Colonic mucosa (tissue), 4 donors: ENCODE results near the gene MRPL52. TPM values are rescaled to one million over a fixed set of nuclear protein-coding genes. Genes with fewer than 3 reads are reported as not detected.
A peak's percentile ranks its signal among the peaks of the same experiment; 100 is the strongest.

ENCODE experiments used
- DNase-seq: peaks from one replicate; pipeline ENCODE4 v3.0.0-alpha.2; 2020
- H3K27ac ChIP-seq: fragments of 200-600 bp; one replicate; pipeline ENCODE4 v1.8.0; 2021
- H3K27me3 ChIP-seq: fragments of 200-600 bp; one replicate; pipeline ENCODE4 v1.8.0; 2021
- H3K36me3 ChIP-seq: fragments of 200-600 bp; one replicate; pipeline ENCODE4 v1.8.0; 2021
- H3K4me1 ChIP-seq: fragments of 200-600 bp; one replicate; pipeline ENCODE4 v1.8.0; 2021; ENCODE audit warnings: mild to moderate bottlenecking
- H3K4me3 ChIP-seq: fragments of 200-600 bp; one replicate; pipeline ENCODE4 v1.8.0; 2021
- H3K9ac ChIP-seq, 2 donors: one replicate each; pipeline ENCODE4 v1.7.0; 2013; ENCODE audit warnings: control low read depth in 2 of 2, low read depth in 2 of 2, low read length in 2 of 2
- H3K9me3 ChIP-seq: fragments of 200-600 bp; one replicate; pipeline ENCODE4 v1.8.0; 2021
- intact Hi-C: fragments of 100-400 bp; cut with DNase I; formaldehyde crosslinking; loops from one replicate; pipeline ENCODE4 v1.14.1; 2022
- total RNA-seq, 2 donors: library from RNA; stranded (reverse); fragmentation: NEBNext Ultra II Directional in 1 of 2; extraction: Animal tissue kit (Norgen Biotek cat#: 25700) in 1 of 2; gene quantifications; one replicate each; pipeline ENCODE4 v1.2.1, GENCODE V29; 2021
- TF ChIP-seq, protein P1 (sequence below): fragments of 200-600 bp; IDR thresholded peaks from one replicate; pipeline ENCODE4 v1.8.0; 2022; ENCODE audit warnings: antibody characterized with exemption, mild to moderate bottlenecking
- donor health status: healthy.
- donor health status: DM: no; HTN: no; CAD: no.
- donor health status: DM: no; HTN: no; CAD: no.

Gene MRPL52
- total RNA-seq, 2 donors from 2014 or later, result 79.1 to 156 TPM

- Histone ChIP-seq H3K4me1 (no peaks in the 10 kb centered on the region), H3K27ac (no peak overlapping the region), H3K27me3 (no peaks in the 10 kb centered on the region), H3K9me3 (no peaks in the 10 kb centered on the region), H3K36me3 (no peaks in the 10 kb centered on the region), H3K9ac (peak overlapping the region; percentile 85 to 91), H3K4me3 (peak overlapping the region; percentile 83)
- TF ChIP-seq, protein P1, sequence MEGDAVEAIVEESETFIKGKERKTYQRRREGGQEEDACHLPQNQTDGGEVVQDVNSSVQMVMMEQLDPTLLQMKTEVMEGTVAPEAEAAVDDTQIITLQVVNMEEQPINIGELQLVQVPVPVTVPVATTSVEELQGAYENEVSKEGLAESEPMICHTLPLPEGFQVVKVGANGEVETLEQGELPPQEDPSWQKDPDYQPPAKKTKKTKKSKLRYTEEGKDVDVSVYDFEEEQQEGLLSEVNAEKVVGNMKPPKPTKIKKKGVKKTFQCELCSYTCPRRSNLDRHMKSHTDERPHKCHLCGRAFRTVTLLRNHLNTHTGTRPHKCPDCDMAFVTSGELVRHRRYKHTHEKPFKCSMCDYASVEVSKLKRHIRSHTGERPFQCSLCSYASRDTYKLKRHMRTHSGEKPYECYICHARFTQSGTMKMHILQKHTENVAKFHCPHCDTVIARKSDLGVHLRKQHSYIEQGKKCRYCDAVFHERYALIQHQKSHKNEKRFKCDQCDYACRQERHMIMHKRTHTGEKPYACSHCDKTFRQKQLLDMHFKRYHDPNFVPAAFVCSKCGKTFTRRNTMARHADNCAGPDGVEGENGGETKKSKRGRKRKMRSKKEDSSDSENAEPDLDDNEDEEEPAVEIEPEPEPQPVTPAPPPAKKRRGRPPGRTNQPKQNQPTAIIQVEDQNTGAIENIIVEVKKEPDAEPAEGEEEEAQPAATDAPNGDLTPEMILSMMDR, result no peak
- intact Hi-C loops, result no loop called here
- DNase-seq, result no peak
Measured at GRCh38 chr14:22830443-22831010, 840 bp downstream of the MRPL52 start.

GRCh38 chr14:22835505-22835904 is 5.8 kb downstream of the MRPL52 start:
- Histone ChIP-seq H3K9me3 (no peaks in the 10 kb centered on the region), H3K27me3 (no peaks in the 10 kb centered on the region), H3K27ac (no peak overlapping the region), H3K36me3 (no peaks in the 10 kb centered on the region), H3K9ac (peak overlapping the region; percentile 94 to 96), H3K4me1 (peaks cover 3% of the 10 kb centered on the region), H3K4me3 (no peak overlapping the region)
- no peak for DNase-seq
- TF ChIP-seq, protein P1, result no peak
- intact Hi-C loops, result no loop called here

GRCh38 chr14:22836301-22837113 is 6.8 kb downstream of the MRPL52 start, which contains the start of gene MMP14:
TSS of gene MMP14 (plus strand) at chr14:22836585. CDS start at chr14:22836818, 233 bp downstream.
- intact Hi-C loops, result no loop called here
- peak; percentile 84 for DNase-seq
- peak within 1 kb of the TSS; percentile 76 for H3K4me3 ChIP-seq
- H3K4me1 ChIP-seq, result peaks cover 3% of the 10 kb centered on the region
- no peaks in the 10 kb centered on the region for H3K27me3 ChIP-seq
- H3K9me3 ChIP-seq, result no peaks in the 10 kb centered on the region
- H3K9ac ChIP-seq, result peak within 1 kb of the TSS; percentile 94 to 96
- H3K36me3 ChIP-seq, result peaks cover 3% of the 10 kb centered on the region
- H3K27ac ChIP-seq, result peak within 1 kb of the TSS; percentile 87
- TF ChIP-seq, protein P1, result no peak

- TF ChIP-seq, protein P1, result no peak
- H3K27ac ChIP-seq, result peak overlapping the region; percentile 87
- H3K4me1 ChIP-seq, result peaks cover 3% of the 10 kb centered on the region
- peak overlapping the region; percentile 76 for H3K4me3 ChIP-seq
- peak overlapping the region; percentile 94 to 96 for H3K9ac ChIP-seq
- intact Hi-C loops, result no loop called here
- peak; percentile 65 for DNase-seq
- no peaks in the 10 kb centered on the region for H3K27me3 ChIP-seq
- H3K36me3 ChIP-seq, result peaks cover 11% of the 10 kb centered on the region
- H3K9me3 ChIP-seq, result no peaks in the 10 kb centered on the region
Measured at GRCh38 chr14:22837114-22837749, 7.5 kb downstream of the MRPL52 start.

DNA sequence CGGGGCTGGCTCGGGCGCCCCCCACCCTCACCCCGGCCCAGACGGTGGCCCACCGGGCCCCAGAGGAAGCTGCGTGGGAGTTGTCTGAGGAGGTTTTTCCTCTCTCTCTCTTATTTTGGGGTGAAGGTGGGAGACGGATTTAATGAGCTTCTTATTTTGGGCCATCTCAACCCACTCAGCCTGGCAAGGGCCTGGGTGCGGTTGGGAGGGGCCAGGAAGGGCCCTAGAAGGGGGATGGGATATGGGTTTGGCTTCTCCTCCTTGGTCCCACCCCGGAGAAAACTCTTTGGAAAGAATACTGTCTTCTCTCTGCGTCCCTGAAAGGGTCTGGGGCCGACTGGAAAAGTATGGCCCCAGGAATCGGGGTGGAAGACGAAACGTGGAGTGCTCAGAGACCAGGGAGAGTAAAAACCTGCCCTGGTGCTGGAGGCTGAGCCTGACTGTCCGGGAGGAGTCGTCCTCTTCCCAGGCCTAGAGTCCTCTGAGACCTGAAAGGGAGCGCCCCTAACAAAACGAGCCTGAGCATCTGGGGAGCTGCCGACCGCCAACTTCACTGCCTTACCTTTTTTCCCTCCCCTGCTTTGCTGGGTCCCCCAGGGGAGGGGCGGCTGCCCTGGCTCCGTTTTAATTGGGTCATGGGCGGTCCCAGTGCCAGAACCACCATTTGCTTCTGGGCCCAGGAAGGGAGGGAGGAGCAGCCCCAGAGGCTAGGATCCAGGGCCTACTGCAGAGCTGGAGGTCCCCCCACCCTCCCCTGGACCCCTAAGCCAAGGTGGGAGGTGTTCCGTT is 8.3 kb downstream of the MRPL52 start:
- H3K9me3 ChIP-seq, result no peaks in the 10 kb centered on the region
- intact Hi-C loops, result no loop called here
- peak overlapping the region; percentile 76 for H3K4me3 ChIP-seq
- DNase-seq, result peak; percentile 55
- peak overlapping the region; percentile 94 to 96 for H3K9ac ChIP-seq
- peaks cover 18% of the 10 kb centered on the region for H3K36me3 ChIP-seq
- peak overlapping the region; percentile 87 for H3K27ac ChIP-seq
- TF ChIP-seq, protein P1, result no peak
- no peaks in the 10 kb centered on the region for H3K27me3 ChIP-seq
- H3K4me1 ChIP-seq, result peaks cover 3% of the 10 kb centered on the region
